IPS-18c (cell line): ENCODE data around the gene NIT1.

Experiments
- H3K4me3 ChIP-seq: 2 replicates; pipeline ENCODE4 v1.7.0; 2013; ENCODE audit warnings: low read depth, mild to moderate bottlenecking, low read length, moderate library complexity; ENCODE audit not compliant: insufficient read depth
- H3K9me3 ChIP-seq: one replicate; pipeline ENCODE4 v1.6.1; 2013; ENCODE audit warnings: mild to moderate bottlenecking, low read length, moderate library complexity; ENCODE audit not compliant: control insufficient read depth, insufficient read depth

NIT1 gene

GRCh38 chr1:161130266-161130665, 12.4 kb downstream of the NIT1 start:
- H3K4me3 ChIP-seq = no peak overlapping the region

DNA sequence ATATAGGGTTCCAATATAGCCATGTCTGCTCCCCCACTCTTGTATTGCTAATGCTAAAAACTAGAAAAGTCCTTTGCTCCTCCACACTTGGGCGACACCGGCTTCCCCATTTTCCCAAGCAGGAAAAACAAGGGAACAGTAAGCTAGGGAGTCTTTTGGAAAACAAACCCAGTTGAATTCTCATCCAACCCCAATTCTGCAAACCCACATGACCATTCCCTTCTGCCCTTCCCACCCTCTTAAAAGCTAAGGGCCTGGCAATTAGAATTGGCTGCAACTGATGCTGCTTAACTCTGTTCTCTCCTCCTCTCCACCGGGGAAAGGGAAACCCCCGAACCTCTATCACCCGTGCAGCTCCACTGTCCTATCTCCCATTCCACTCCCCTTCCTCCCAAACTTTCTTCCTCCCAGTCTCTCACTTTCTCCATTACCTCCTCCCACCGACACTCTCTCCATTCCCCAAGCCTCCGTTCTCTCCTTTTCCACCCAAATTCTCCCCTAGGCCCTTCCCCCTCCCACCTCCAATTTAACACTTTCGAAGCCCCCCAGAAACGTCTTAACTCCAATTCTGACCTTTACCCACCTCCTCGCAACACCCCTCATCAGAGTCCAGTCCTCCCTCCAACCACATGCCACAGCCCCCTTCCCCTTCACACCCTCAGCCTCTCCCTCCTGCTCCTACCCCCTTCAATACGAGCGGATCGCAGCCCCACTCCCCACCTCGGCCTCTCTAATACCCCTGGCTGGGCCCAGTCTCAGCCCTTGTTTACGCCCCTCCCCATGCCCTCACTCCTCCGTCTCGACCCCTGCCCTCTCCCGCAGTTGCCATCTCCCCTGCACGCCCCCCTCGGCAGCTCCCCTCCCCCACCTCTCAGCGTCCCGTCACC, 13.9 kb downstream of the NIT1 start:
- no peaks in the 10 kb centered on the region for H3K9me3 ChIP-seq
- peak overlapping the region; percentile 93 for H3K4me3 ChIP-seq

More at GRCh38 chr1:161130266-161130665, 12.4 kb downstream of the NIT1 start:
- no peaks in the 10 kb centered on the region for H3K9me3 ChIP-seq

GRCh38 chr1:161132410-161133219, 14.7 kb downstream of the NIT1 start, which contains the start of gene DEDD:
TSS of gene DEDD (minus strand) at chr1:161132667. CDS start at chr1:161124462, 8,205 bp downstream.
- Histone ChIP-seq H3K9me3 (no peaks in the 10 kb centered on the region), H3K4me3 (peak within 1 kb of the TSS; percentile 93)

GRCh38 chr1:161133220-161133740, 15.4 kb downstream of the NIT1 start:
- H3K9me3 ChIP-seq = no peaks in the 10 kb centered on the region
- H3K4me3 ChIP-seq = peak overlapping the region; percentile 93

DNA sequence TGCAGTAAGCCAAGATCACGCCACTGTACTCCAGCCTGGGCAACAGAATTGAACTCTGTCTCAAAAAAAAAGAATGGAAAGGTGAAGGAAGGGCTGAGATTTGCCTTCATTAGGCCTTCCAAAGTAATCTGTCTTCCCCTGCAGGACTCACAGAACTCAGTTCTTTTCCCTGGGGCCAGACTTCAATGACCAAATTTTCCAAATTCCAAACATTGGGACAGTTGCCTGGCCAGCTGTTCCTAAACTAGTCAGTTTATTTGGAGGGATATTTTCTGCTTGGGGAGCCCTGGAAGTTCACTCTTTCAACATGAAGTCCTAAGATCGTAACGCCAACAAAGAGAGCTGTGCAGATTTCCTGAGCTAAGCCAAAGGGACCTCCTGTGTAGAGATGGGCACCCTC, 20.0 kb downstream of the NIT1 start:
- H3K4me3 ChIP-seq = no peak overlapping the region
- no peaks in the 10 kb centered on the region for H3K9me3 ChIP-seq

- no peaks in the 10 kb centered on the region for H3K9me3 ChIP-seq
Measured at GRCh38 chr1:161138431-161138830, 20.5 kb downstream of the NIT1 start.

GRCh38 chr1:161139766-161140165, 21.9 kb downstream of the NIT1 start:
- Histone ChIP-seq H3K9me3 (no peaks in the 10 kb centered on the region), H3K4me3 (no peak overlapping the region)

More at GRCh38 chr1:161138431-161138830, 20.5 kb downstream of the NIT1 start:
- H3K4me3 ChIP-seq = no peak overlapping the region

- no peaks in the 10 kb centered on the region for H3K9me3 ChIP-seq
- H3K4me3 ChIP-seq = no peak overlapping the region
Measured at GRCh38 chr1:161140755-161141400, 23.0 kb downstream of the NIT1 start.

- Histone ChIP-seq H3K9me3 (no peaks in the 10 kb centered on the region), H3K4me3 (no peak overlapping the region)
Measured at GRCh38 chr1:161145832-161146231, 27.9 kb downstream of the NIT1 start.

GRCh38 chr1:161153176-161153575, 35.3 kb downstream of the NIT1 start:
- H3K9me3 ChIP-seq = no peaks in the 10 kb centered on the region
- H3K4me3 ChIP-seq = no peak overlapping the region

DNA sequence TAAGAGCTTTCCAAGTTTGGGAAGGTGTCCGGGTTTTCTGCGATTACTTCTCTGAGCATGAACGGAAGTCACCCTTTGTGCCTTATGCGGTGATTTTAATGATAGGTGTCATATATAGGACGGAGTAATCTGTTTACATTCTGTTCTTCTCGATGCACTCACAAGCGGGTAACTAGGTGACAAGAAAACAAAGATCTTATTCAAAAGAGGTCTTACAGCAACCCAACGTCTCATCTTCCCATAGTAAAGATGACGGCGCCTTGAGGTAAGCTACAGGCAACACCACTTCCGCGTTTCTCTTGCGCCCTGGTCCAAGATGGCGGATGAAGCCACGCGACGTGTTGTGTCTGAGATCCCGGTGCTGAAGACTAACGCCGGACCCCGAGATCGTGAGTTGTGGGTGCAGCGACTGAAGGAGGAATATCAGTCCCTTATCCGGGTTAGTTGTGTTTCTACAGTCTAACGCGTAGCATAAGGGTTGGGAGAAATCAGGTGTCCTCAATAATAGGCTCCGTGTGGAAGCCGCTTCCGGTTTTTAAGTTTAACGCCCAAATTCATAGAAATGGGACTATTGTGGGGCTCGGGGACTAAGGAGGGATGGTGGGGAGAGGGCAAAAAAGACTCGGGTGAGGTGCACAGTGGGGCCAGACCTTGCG, 35.9 kb downstream of the NIT1 start, which contains the start of gene UFC1:
TSS of gene UFC1 (plus strand) at position 297 of the 656 bp plus-strand sequence. CDS start at position 317, 20 bp downstream.
- Histone ChIP-seq H3K9me3 (no peaks in the 10 kb centered on the region), H3K4me3 (peak within 1 kb of the TSS; percentile 62)

DNA sequence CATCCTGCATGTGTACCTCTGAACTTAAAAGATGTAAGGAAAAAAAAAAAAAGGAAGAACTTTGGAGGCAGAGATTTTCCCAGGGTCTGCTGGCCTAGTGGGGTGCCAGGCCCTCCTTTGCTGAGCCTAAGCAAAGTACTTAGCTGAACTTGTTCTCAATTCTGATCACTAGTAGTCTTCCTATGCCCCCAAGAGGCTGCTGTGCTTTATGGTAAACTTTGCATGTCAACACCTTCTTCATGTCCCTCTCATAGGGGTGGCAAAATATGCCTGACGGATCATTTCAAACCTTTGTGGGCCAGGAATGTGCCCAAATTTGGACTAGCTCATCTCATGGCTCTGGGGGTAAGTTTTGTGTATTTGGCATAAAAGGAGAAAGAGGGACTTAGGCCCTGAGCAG, 40.0 kb downstream of the NIT1 start:
- no peaks in the 10 kb centered on the region for H3K9me3 ChIP-seq
- H3K4me3 ChIP-seq = no peak overlapping the region

- Histone ChIP-seq H3K9me3 (no peaks in the 10 kb centered on the region), H3K4me3 (peak overlapping the region; percentile 43)
Measured at GRCh38 chr1:161158316-161159010, 40.6 kb downstream of the NIT1 start.

- Histone ChIP-seq H3K4me3 (peak within 1 kb of the TSS; percentile 43), H3K9me3 (no peaks in the 10 kb centered on the region)
Measured at GRCh38 chr1:161159087-161159912, 41.4 kb downstream of the NIT1 start, which contains the start of gene USP21. TSS of gene USP21 (plus strand) at chr1:161159500. CDS start at chr1:161160641, 1,141 bp downstream.

DNA sequence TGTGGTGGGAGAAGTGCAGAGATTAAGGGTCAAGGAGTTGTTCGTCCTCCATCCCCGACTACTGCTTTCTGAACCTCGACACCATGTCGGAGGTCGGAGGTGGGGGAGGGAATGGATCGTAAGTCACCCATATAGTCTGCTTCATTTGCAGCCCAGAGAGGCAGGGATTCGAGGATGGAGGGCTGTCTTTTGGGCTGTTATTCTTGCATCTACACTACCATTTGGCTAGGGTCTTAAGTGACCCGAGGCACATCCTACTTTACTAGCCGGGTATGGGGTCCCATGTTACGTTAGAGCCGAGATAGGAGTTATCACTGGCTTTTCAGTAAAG, 42.0 kb downstream of the NIT1 start:
- H3K9me3 ChIP-seq = no peaks in the 10 kb centered on the region
- peak overlapping the region; percentile 43 for H3K4me3 ChIP-seq
